Measurements from ENCODE around the gene TRPM5. TPM values are rescaled to one million over a fixed set of nuclear protein-coding genes. Genes with fewer than 3 reads are reported as not detected.
"Not testable (repeated sequence)": the region's sequence is repeated elsewhere in the genome, so short reads cannot be mapped to it uniquely, and the experiment has no call there.

TRPM5 gene
- polyA plus RNA-seq, 1 of the 3 experiments (the other 2 are of a cell fraction), result not detected

GRCh38 chr11:2480874-2481220, 36.5 kb upstream of the TRPM5 start (continued):
- TF ChIP-seq, protein P1, sequence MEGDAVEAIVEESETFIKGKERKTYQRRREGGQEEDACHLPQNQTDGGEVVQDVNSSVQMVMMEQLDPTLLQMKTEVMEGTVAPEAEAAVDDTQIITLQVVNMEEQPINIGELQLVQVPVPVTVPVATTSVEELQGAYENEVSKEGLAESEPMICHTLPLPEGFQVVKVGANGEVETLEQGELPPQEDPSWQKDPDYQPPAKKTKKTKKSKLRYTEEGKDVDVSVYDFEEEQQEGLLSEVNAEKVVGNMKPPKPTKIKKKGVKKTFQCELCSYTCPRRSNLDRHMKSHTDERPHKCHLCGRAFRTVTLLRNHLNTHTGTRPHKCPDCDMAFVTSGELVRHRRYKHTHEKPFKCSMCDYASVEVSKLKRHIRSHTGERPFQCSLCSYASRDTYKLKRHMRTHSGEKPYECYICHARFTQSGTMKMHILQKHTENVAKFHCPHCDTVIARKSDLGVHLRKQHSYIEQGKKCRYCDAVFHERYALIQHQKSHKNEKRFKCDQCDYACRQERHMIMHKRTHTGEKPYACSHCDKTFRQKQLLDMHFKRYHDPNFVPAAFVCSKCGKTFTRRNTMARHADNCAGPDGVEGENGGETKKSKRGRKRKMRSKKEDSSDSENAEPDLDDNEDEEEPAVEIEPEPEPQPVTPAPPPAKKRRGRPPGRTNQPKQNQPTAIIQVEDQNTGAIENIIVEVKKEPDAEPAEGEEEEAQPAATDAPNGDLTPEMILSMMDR (IDR thresholded peaks at IDR 0.05), result no peak
- no peak for TF ChIP-seq EZH2phosphoT487 (IDR thresholded peaks at IDR 0.05; ENCODE audit: borderline replicate concordance, low read depth)
- TF ChIP-seq MEF2A (IDR thresholded peaks at IDR 0.05; ENCODE audit: borderline replicate concordance, low read depth), result no peak
- no peak for TF ChIP-seq NRF1 (IDR thresholded peaks at IDR 0.05; ENCODE audit: low read depth, low read length)

DNA sequence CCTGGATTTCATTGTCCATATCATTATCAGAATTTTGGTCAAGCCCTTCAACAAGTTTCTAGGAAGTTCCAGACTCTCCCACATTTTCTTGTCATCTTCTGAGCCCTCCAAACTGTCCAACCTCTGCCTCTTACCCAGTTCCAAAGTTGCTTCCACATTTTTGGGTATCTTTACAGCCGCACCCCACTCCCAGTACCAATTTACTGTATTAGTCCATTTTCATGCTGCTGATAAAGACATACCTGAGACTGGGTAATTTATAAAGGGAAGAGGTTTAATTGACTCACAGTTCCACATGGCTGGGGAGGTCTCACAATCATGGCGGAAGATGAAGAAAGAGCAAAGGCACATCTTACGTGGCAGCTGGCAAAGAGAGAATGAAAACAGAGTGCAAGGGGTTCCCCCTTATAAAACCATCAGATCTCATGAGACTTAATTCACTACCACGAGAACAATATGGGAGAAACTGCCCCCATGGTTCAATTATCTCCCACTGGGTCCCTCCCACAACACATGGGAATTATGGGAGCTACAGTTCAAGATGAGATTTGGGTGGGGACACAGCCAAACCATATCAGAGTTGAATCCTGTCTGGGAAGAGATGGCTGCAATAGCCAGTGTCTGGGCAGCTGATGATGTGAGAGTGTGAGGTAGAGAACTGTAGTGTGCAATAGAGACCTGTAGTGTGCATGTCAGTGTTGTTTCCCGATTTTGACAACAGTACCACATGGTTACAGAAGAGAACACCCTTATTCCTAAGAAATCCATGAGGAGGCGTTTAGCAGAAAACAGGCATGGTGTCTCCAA, 36.0 kb upstream of the TRPM5 start:
- H2AFZ ChIP-seq (ENCODE audit: low read depth); H3K27ac ChIP-seq (ENCODE audit: low read depth in 2 of 2, low read length in 1 of 2); H3K4me2 ChIP-seq; H3K9me2 ChIP-seq; H3K4me1 ChIP-seq (ENCODE audit: control insufficient read depth in 1 of 2, insufficient read depth in 2 of 2, low read depth in 1 of 2, low read length in 1 of 2); H3K79me2 ChIP-seq (ENCODE audit: insufficient read depth); H3K36me3 ChIP-seq (replicated peaks in 1 of 2; ENCODE audit: control insufficient read depth in 1 of 2, insufficient read depth in 2 of 2, low read length in 1 of 2); H3F3A ChIP-seq (replicated peaks; ENCODE audit: insufficient read depth); H3K9ac ChIP-seq; H3K9me3 ChIP-seq; POLR2A ChIA-PET; H3K27me3 ChIP-seq (ENCODE audit: insufficient read depth); DNase-seq; H3K4me3 ChIP-seq (ENCODE audit: low read depth in 2 of 2, low read length in 1 of 2); H4K20me1 ChIP-seq (ENCODE audit: insufficient read depth); CTCF ChIA-PET: not testable (repeated sequence)
- 33% methylated on average over 6 of the region's 6 CpGs for WGBS (ENCODE audit: low lambda C conversion rate)

GRCh38 chr11:2477936-2478335, 33.6 kb upstream of the TRPM5 start:
- WGBS (ENCODE audit: low lambda C conversion rate), result 42% methylated on average over 8 of the region's 8 CpGs
- Histone ChIP-seq H3K4me2 (no peak overlapping the region), H3K27ac (ENCODE audit: low read depth in 2 of 2, low read length in 1 of 2) (no peak overlapping the region), H3K79me2 (ENCODE audit: insufficient read depth) (no peaks in the 10 kb centered on the region), H3K4me1 (ENCODE audit: control insufficient read depth in 1 of 2, insufficient read depth in 2 of 2, low read depth in 1 of 2, low read length in 1 of 2) (peaks cover 0 to 5% of the 10 kb centered on the region in 2 experiments; a peak in 1 of 4 replicates), H3K36me3 (replicated peaks in 1 of 2; ENCODE audit: control insufficient read depth in 1 of 2, insufficient read depth in 2 of 2, low read length in 1 of 2) (no peaks in the 10 kb centered on the region), H3K9me3 (no peaks in the 10 kb centered on the region), H3K9ac (no peak overlapping the region), H4K20me1 (ENCODE audit: insufficient read depth) (no peaks in the 10 kb centered on the region), H2AFZ (ENCODE audit: low read depth) (no peak overlapping the region), H3K9me2 (no peaks in the 10 kb centered on the region), H3K27me3 (ENCODE audit: insufficient read depth) (no peaks in the 10 kb centered on the region), H3K4me3 (ENCODE audit: low read depth in 2 of 2, low read length in 1 of 2) (no peak overlapping the region), H3F3A (replicated peaks; ENCODE audit: insufficient read depth) (no peaks in the 10 kb centered on the region)
- CTCF ChIA-PET, result no interaction called here
- no peak for DNase-seq
- POLR2A ChIA-PET, result no interaction called here
- TF ChIP-seq CHD2 (IDR thresholded peaks at IDR 0.05; ENCODE audit: low read length, partially characterized antibody), result no peak
- no peak for TF ChIP-seq MEF2A (IDR thresholded peaks at IDR 0.05; ENCODE audit: borderline replicate concordance, low read depth)
- no peak for TF ChIP-seq USF1 (IDR thresholded peaks at IDR 0.05; ENCODE audit: borderline replicate concordance, low read depth)
- no peak for TF ChIP-seq YY1 (IDR thresholded peaks at IDR 0.05; ENCODE audit: low read depth)
- TF ChIP-seq TCF12 (IDR thresholded peaks at IDR 0.05), result no peak
- TF ChIP-seq, protein P1 (IDR thresholded peaks at IDR 0.05), result no peak
- TF ChIP-seq RFX5 (IDR thresholded peaks at IDR 0.05; ENCODE audit: low read length), result no peak
- no peak for TF ChIP-seq REST (IDR thresholded peaks at IDR 0.05; ENCODE audit: low read depth, low read length)
- no peak for TF ChIP-seq SMC3 (IDR thresholded peaks at IDR 0.05; ENCODE audit: low read depth, low read length)
- no peak for TF ChIP-seq MAX (IDR thresholded peaks at IDR 0.05; ENCODE audit: low read depth)
- no peak for TF ChIP-seq RXRA (IDR thresholded peaks at IDR 0.05; ENCODE audit: borderline replicate concordance, low read depth)
- TF ChIP-seq EZH2phosphoT487 (IDR thresholded peaks at IDR 0.05; ENCODE audit: borderline replicate concordance, low read depth), result no peak
- TF ChIP-seq NRF1 (IDR thresholded peaks at IDR 0.05; ENCODE audit: low read depth, low read length), result no peak
- TF ChIP-seq, protein P2, sequence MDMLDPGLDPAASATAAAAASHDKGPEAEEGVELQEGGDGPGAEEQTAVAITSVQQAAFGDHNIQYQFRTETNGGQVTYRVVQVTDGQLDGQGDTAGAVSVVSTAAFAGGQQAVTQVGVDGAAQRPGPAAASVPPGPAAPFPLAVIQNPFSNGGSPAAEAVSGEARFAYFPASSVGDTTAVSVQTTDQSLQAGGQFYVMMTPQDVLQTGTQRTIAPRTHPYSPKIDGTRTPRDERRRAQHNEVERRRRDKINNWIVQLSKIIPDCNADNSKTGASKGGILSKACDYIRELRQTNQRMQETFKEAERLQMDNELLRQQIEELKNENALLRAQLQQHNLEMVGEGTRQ (IDR thresholded peaks at IDR 0.05; ENCODE audit: borderline replicate concordance, low read depth, low read length), result no peak

All from SK-N-SH (cell line).